HG02852 (cell line): Measurements from ENCODE around the gene HOXB3.
A peak's percentile ranks its signal among the peaks of the same experiment; 100 is the strongest.

Source experiments
- ATAC-seq: cut with Tn5 transposase; IDR thresholded peaks from one replicate; pipeline ENCODE4 v1.9.1; 2021; ENCODE audit warnings: mild to moderate bottlenecking, moderate library complexity; ENCODE audit not compliant: unreplicated experiment

HOXB3 gene

DNA sequence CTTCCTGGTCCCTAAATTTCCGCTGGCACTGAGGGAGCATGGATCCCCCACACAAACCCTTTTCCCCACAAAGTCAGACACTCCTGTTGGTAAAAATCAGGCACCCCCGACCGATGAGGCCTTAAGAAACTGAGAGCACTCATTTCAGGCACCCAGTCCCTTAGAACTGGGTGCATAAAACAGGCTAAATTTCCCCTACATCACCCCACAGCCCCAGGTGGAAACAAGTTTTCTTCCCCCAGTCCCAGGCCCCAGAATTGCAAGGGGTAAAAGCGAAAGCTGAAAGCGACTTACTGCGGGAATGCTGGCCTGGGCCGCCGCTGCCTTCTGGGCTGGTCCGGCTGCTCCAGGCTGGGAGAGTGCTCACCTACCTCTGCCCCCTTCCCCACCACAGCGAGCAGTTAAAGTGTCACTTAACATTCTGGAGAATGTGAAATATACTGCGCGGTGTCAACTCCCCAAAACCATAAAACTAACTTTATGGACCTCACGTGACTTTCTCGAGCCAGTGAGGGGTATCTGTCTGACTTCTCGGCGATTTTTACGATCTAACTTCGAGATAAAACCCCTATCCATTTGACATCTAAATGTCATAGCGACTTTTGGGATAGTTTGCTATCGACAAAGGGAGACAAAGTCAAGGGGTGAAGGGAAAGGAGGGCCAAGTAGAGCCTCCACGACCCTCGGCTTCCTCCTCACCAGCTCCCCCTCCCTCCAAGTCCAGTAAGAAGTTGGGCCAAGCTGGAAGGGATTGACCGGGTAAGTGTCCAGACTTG lies at the start of gene HOXB3:
TSS of gene HOXB3 (minus strand) at position 411 of the 776 bp plus-strand sequence. CDS start 37,767 bp downstream, outside the sequence.
- ATAC-seq: no peak

DNA sequence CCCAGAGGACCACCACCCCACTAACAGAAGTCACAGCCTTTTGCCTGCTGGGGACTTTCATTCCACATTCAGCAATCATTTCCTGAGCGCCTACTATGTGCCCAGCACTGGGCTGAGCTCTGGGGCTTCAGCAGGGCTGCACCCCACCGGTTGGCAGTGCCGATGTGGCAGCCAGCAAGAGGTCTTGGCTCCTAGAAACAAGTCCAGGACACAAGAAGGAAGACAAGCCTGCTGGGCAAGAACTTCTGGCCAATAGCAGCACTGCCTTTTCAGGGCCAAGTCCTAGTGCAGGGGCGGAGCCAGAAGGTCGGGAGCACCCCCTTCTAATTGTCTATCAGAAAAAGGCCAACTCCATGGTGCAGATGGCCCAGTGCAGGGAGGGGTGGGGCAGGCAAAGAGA lies 49.1 kb upstream of the HOXB3 start:
- no peak for ATAC-seq

DNA sequence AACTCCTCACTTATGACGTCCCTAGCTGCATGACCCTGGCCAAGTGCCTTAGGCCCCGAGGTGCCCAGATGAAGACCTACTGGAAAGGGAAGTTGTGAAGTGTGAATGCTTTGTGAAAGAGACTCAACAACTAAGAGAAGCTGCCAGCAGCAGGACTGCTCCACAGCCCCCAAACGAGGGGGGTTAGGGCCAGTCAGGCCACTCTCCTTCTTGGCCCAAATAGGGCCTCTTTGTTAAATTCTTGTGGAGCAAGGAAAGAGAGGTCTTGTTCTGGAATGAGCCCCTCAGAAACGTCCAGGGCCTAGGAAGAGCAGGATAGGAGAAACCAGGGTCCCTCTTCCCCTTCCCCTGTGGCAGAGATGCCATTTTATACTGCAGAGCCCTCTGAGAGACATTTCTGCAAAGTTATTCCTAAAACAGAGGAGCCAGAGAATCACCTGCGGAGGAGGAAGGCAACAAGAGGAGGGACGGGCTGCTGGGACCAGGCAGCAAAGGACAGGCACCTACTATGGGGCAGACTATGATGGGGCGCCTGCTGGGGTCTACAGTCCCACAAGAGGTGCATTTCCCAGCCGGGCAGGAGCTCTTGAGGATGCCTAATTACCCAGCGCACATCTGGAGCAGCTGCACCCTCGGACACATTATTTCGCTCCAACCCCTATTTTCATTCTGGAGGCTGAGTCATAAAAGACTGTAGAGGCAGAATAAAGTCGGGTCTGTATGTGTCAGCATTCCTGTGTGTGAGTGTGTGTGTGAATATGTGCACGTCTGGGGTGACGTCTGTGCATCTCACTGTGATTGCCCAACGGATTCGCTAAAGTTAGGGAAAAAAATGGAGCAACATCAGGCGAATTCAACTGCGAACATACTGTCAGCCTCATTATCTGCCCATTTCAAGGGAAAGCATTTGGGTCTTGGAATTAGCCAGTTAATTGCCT lies 47.6 kb upstream of the HOXB3 start:
- ATAC-seq: no peak

DNA sequence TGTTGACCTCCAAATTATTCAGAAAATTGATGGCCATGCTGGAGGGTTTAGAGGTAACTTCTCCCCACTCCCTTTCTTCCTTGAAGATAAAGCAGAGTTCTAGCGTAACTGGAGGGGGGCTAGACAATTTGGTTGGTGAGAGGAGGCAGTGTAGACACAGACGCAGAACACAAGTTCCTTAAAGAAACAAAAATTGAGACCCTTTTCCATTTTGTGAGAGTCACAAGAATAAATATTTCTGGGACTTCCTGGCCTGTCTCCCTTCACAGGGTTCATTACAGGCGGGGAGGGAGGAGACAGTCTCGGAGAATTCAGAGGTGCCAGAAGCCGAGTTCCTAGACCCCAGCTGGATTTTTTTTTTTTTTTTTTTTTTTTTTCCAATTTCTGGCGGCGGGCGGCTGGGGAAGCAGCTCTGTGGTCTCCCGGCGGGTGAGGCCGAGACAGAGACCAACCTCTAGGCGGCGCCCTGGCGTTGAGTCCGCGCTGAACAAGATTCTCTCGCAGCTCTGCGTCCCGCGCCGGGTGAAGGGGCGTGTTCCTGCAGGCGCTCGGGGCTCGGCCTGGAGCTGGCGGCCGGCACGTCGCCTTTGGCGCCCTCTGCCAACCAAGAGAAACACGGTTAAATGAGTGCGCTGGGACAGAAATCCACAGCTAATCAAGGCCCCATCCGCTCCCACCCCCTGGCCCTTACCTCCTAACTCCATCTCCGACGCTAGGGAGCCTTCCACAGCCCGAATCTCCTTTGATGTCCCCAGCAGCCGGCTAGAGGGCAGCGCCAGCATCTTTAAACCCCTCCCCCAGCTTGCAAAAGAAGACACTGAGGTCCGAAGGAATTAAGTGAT lies 46.4 kb upstream of the HOXB3 start:
- ATAC-seq: peak; percentile 50

DNA sequence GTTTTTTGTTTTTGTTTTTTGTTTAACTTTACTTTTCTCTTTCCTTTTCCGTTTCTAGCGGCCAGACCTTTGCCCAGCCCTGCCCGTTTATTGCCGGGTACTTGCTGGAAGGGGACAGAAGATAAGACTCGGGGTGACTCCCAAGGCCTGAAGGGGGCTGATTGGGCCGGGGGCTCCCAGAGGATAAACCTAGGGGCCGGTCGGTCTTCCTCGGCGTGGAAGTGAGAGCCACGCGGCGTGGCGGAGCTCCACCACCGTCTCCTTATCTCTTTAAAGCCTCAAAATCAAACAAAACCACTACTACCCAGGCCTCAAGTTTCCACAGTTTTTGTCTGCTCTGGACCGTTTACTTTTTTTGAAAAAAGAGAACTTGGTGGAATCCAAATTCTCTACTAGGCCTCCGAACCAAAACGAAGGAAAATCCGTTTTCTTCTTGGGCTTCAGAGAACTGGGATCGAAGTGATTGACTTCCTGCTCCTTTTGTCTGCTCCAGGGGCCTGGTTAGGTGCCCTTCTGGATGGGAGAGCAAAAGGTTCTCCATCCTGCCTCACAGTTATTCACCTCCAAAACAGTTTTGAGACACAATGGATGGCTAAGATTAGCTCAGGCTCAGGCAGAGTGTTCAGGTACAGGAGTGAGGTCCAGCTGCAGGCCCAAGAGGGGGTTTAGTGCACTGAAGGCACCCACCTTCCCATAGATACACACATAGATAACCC lies 44.6 kb upstream of the HOXB3 start:
- ATAC-seq: no peak

DNA sequence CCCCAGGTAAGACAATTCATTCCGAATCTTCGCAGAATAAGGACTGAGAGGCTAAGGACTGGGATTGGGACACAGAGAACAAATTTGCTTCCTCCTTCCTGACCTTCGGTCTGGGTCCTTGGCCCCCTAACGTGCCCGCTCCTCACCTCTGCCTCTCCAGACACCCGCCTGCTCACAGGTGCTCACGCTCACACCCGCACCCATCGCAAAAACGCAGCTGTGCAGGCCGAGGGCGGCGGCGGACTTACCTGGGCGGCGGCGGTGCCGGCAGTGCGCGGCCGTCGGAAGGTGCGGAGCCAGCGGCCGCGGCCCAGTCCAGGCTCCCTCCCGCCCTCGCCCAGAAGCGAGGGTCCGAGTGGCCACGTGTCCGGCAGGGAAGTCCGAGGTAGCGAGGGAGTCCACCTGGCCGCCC lies 43.2 kb upstream of the HOXB3 start:
- ATAC-seq: no peak

DNA sequence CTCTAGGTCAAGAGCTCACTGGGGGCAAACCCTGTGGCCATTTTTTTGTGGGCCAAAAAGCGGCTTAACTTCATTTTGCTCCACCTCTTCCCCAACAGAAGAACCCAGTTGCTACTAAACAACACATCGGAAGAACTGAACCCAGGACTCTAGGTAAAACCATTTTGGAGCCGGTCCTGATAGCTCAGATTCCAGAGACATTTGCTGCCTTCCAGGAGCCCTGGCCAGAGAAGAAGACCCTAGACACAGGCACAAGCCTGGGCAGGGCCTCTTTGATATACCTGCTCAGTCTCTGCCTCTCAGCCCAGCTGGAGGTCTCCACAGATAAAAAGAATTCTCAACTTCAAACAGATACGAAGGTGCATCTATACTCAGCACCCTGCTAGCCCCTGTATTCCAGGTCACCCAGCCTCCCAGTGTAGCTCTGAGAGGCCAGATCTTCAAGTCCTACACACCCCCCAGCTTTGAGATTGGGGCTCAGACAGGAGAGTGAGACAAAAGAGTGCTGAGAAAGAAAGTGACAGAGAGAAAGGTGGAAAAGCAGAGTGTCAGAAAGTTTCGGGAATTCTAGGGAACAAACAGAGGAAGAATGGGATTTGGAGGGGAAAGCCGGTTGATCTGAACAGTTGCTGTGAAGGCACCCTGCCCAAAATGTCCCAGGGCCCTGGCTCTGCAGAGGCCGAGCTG lies 42.7 kb upstream of the HOXB3 start:
- ATAC-seq: no peak

DNA sequence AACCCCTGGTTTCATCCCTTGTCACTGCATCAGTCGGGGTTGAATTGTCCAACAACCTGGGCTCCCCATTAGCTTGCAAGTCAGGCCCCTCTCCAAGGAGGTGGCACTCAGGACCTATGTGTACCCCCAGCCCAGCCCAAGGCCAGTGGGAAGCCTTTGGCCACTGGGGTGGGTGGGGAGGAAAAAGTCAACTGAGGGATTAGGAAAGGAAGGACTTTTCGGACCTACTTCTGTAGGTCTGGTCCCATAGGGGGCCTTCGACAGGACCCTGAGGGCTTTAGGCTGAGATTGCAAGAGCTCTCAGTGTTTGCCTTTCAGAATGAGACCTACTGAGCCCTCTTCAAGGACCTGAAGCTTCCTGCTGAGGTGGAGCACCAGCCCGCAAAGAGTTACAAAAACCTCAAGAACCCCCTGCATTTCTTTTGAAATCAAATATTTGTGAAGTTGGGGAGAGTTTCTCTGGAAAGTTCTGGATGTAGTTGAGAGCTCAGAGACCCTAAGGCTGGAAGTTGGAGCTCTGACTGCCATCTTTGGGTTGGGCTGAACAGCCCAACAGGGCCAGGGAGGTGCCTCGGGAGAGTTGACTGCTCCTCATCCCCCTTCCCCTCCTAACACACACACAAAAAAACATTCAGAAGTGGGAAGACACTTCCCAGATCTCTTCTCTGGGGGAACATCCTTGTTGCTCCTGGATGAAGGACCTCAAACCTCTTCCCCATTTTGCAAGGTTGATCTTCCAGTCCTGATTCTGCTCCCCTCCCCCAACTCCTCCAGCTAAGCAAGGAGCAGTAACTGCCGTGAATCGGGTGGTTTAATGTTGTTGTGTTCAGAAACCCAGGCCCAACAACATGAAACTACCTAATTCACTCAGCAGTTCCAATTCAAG lies 41.9 kb upstream of the HOXB3 start:
- ATAC-seq: no peak

DNA sequence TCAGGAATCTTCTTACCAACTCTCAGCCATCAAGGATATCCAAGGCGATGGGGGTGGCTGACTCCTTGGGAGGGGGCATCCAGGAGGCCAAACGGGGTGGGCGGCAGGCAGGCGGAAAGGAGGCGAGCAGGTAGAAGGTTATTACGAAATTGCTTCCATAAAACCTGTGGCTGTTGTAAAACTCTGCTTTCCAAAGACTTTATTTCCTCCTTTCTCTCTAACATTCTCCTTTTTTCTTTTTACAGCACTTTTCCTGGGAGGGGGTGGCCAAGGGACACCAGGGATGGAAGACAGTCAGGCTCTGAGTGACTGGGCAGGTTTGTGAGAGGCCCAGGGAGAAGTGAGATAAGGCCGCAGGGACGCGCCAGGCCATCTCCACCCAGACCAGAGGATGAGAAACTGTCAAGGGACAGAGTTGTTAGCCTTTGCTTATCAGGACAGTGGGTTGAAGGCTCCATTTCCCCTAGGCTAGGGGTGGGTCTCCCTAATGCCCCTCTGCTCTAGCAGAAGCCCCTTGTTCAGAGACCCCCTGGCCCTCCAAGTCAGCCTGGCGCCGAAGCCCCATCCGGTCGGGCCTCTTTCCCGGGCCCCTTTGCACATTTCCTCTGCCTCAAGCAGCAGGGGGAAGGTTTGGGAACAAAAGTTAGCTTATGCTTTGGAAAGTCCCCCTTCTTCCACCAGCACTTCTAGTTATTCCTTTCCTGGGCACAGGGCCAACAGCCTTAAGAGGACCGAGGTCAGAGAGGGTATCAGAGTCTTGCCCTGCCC lies 41.1 kb upstream of the HOXB3 start:
- ATAC-seq: no peak

DNA sequence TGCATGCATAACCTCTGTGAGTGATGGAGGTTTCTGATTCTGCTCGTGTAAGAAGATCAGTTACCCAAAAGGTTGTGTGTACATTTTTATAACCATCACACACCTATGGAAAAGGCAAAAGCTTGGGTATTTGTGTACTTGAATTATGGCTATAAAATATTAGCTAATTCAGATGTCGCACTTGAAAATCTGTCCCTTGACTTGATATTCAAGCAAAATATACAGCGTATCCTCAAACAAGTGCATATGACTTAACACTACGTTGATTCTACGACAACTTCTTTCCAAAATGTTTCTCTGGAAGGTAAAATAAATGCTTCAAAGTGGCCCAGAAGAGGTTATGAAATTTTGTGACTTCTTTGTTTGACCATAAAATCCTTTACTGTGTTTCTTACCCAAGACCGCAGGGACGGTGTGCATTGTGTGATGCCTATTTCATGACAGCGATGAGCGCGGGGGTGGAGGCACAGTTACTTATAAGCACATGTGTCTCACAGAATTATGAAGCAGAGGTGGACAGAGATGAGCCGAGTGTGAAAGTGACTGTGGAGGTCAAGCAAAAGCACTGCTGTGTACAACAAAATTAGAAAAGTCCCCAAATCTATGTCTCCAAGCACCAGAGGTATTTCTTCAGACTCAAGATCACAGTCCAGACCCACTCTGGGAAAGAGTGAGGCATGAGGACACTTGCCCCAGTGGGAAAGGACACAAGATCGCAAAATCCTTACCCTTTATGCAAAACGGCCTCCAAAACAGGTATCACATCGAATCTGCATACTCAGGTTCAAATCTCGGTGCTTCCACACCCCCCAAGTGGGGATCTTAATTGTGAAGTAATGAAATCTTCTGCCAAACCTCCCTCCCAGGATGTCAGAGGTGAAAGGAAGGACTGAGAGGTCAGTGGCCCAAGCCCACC lies 40.2 kb upstream of the HOXB3 start:
- no peak for ATAC-seq

DNA sequence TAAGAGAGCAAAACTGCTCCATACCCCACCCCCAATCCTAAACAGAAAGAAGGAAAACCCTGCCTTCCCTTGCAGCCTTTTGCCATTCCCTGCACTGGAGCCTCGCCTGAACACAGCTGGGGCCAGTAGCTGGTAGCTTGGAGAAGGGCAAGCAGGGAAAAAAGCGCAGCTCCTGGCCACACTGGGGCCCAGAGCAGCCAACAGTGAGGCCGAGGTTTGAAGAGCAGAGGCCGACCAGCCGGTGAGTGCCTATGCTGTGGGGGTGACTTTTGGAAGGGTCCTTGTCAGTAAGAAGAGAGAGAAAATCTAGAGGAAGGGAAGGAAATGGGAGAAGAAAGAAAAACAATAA lies 39.3 kb upstream of the HOXB3 start:
- ATAC-seq: no peak

DNA sequence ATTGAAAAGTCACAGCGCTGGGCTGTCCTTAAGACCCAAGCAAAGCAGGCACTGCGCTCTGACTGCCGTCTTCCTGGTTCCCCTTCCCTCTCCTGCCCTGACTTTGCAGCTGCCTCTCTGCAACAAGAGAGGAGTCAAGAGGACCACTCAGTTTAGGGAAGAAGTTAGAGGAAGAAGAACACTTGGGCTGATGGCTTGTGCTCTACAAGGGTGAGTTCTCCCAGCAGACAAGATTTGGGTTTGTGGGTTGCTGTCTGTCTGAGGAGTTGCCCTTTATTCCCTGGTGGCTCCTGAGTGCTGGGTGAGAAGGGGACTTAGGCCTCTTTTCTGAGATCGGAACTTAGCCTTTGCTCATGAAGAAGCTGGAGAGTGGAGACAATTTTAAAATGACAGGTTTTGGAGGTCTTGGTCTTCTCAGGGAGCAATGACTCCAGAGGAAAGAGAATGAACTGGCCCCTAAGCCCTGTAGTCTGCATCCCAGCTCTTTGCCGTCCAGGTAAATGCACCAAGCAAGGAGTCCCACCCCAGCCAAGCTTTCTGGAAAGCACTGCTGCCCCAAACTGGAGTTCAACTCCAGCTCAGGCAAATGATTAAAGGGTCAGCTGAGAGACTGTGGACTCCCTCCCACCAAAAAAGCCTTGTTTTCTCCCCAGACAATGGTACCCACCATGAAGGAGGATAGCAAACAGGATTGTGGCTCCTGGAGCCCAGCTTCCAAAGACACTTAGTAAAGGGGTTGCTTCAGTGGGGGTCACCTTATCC lies 38.8 kb upstream of the HOXB3 start:
- no peak for ATAC-seq

DNA sequence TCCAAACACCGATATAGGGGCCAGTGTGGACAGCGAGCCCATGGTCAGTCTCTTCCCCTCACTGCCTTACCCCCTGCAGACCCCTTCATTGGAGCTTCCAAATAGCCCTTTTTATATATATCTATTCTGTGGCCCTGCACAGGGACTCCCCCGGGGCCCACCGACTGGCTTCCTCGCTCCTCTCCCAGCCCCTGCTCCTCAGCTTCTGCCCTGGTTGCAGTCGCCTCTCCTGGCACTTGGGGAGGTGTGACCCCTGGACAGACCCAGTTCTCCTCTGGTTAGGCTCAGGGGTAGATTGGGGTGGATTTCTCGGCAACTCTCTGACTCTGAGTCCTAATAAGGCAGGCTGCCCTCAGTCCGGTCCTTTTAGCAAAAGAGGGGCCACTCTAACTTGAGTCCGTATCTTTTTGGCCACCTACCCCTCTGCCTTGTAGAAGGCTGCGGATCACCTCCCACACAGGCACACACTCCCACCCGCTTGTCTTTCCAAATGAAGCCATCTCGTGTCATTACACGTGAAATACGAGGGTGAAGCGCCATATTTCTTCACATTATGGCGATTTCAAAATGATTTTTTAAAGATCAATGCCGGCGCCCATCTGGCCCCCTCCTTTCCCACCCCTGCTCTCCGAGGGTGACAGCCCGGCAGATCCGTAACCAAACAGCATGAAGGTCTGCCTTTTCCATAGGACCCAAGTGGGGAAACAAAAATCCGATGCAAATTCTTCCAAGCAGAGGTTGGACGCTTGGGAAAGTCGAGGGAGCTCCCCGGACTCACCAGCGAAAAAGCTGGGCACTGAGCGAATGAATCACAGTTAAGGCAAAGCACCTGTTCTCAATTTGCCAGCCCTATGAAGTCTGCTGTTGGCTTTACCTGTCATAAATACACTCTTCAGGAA lies 37.8 kb upstream of the HOXB3 start:
- ATAC-seq: no peak

DNA sequence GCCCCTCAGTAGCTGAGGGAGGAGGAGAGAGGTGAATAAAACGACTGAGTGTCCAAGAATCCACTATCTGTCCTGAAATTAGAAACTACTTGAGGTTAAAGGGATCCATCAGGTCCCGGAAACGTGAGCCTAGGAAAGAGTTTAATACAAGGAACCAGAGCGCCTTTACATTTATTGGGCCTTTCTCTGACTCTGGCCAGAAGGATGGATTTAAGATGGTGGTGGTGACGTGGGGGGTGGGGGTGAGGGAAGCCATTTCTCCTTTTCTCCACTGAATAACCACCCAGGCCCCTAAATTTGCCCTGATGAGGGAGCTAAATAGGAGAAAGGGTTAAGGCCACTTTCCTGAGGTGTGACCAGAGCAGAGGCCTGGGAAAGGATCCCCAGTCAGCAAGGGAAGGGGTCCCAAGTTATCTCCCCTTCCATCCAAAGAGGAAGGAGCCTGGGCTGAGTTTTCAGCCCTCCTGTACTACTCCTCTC lies 37.1 kb upstream of the HOXB3 start:
- ATAC-seq: no peak
